DMS153 (cell line): Measurements from ENCODE around the gene A2M.

Experiments
- DNase-seq: peaks from one replicate; lab custom pipeline; 2025; lab: John Stamatoyannopoulos, UW

A2M gene

GRCh38 chr12:9072481-9073038 lies 43.2 kb downstream of the A2M start:
- DNase-seq = no peak

GRCh38 chr12:9071969-9072368 lies 43.8 kb downstream of the A2M start:
- DNase-seq = no peak

GRCh38 chr12:9071518-9071917 lies 44.2 kb downstream of the A2M start:
- no peak for DNase-seq

- no peak for DNase-seq
These were observed 45.4 kb downstream of the A2M start for GRCh38 chr12:9070351-9070750.

DNA sequence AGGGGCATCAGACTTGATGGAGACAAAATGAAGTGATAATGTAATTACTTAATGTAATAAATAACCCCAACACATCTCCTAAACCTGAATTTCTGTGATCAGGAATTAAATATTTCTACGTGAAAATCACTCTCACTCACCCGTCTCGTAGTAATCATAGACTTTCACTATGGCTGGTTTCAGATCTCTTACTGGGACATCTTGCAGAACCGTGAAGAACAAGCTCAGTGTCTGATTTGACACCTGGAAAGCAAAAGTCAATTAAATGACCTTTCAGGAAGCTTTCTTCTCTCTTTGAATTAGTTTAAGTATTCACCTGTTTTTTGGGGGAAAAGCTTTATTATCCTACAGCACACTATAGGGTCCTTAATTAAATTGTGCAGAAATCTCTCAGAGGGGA lies 47.1 kb downstream of the A2M start:
- DNase-seq = no peak

DNA sequence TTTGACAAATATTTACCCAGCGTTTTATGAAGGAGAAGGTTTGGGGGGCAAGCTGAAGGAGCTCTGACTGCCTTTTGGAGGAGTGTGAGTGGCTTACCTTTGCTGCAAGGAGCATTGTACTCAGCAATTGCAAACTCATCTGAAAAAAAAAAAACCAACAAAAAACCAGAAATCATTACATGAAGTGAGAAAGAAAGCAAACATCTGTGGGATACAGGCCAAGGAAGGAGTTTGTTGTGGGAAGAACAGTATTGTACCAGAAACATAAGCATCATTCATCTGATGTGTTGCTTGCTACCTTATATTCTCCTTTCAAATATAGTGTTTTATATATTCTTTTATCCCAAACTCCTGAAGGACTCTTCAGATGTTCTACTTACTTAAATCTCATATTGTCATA lies 47.6 kb downstream of the A2M start:
- DNase-seq = no peak

DNA sequence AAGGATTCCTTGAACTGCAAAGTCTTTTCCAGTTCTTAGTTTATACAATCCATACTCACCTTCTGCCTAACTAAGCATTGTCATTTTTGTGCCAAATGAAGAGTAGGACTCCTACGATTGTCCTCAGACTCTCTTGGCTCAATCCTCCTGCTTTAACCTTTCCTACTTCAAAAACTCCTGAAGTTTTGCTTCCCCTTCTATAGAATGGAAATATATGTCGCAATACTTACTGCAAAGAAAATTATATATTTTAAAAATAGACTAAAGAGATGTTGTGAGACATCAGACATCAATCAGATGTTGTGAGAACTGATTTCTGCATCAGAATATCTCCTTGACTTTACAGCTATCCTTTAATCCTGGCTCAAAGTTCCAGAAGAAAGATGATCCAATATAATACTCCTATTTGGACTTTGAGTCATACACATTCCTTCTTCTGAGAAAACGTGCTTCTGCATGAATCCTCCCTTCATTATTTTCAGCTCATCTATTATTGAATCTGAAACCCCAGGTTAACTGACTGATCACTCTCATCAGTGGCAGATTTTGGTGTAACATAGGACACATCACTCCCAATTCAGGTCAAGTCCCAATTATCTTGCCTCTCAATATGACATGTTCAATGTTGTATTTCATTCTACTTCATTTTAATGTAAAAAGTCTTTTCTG lies 48.8 kb downstream of the A2M start:
- DNase-seq = no peak

DNA sequence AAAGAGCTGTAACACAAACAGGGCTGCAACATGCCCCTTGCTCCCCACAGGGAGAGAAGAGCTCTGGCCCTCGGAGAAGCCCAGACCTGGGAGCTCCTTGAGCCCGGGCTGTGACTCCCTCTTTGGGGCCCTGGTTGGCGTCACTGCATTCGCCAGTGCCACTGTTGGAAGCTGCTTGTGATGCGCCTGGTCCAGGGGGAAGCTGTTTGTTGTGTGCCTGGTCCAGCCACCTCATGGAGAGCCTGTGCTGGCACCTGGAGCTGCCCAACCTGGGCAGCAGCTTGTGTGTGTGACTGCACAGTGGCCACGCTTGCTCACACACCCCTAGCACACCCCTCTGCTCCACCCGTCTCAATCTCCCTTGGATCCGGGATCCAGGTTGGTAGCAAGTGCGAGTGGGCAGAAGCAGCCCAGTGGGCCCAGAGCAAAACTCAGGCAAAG lies 49.5 kb downstream of the A2M start:
- DNase-seq = no peak

- DNase-seq = no peak
These were observed 50.2 kb downstream of the A2M start for GRCh38 chr12:9065607-9065856.

DNA sequence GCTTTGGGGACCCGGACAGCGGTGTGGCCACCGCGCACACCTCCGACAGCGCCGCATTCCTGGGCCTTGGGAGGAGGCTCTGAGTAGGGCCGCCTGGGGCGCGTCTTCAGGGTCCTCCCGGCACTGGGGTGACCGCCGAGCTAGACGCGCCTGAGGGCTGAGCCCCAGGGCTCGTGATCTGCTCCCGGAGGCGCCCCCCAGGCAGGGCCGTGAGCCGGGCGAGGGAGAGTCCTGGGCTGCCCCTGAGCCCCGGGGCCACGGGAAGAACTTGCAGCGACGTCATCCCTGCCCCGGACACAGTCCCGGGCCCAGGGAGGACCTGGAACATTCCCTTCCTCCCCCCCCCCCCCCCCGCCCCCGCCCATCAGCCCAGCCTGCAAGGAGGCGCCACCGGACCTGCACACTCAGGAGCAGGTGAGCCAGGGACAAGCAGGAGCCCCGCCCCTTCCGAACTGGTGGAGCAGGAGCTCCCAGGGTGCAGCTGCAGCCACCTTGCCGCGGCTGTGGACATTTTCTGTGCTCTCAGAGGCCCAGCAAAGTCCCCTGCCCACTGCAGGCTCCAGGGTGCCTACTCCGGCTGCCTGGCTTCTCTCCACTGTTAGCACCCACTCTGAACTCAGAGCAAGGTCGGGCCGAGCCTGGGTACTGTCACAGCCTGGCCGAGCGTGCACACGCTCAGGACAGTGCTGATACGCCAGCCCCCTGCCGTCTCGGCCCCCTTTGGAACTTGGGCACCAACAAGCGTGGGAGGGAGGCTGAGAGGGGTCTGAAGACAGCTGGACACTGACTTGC lies 50.7 kb downstream of the A2M start:
- no peak for DNase-seq

DNA sequence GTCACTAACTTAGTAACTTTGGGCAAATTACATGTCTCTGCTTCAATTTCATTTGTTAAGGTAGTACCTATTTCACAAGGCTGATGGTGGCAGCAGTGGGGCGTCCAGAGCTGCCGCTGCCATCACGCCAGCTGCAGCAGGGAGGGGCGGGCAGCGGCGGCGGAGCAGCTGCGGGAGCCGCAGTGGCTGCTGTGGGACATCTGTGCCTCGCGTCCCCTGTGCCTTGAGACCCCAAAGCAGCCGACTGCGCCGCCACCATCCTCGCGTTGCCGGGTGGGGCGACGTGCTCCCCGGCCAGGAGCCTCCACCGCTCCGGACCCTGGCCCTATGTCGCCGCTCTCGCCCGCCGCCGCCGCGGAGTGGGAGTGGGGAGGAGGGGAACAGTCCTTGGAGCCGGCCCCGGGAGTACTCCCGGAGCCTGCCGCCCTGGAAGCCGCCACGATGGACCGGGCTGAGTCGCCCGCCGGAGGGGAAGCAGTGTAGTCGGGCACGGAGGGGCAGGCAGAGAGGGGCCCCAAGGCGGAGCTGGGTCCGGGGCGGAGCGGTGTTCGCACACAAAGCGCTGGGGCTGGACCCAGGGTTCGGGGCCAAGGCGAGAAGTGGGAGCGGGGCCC lies 51.4 kb downstream of the A2M start:
- DNase-seq = no peak

DNA sequence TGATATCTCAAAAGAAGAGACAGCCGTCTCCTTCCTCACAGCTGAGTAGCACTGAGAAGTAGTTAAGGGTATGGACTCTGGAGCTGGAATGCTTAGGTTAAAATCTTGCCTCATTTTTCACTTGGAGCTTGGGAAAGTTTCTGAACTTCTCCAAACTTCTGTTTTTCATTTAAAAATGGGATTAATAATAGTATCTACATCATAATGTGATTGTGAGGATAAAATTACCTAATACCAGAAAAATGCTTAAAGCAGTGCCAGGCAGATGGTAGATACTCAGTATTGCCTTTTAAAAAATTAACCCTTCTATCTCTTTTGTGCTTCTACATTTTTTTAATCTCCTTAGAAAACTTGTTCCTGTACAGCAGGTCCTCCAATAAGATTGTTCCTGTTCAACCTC lies 63.1 kb downstream of the A2M start:
- DNase-seq = no peak

- no peak for DNase-seq
These were observed 64.6 kb downstream of the A2M start for GRCh38 chr12:9051158-9051550.

GRCh38 chr12:9050521-9051157 lies 65.1 kb downstream of the A2M start:
- DNase-seq = no peak

DNA sequence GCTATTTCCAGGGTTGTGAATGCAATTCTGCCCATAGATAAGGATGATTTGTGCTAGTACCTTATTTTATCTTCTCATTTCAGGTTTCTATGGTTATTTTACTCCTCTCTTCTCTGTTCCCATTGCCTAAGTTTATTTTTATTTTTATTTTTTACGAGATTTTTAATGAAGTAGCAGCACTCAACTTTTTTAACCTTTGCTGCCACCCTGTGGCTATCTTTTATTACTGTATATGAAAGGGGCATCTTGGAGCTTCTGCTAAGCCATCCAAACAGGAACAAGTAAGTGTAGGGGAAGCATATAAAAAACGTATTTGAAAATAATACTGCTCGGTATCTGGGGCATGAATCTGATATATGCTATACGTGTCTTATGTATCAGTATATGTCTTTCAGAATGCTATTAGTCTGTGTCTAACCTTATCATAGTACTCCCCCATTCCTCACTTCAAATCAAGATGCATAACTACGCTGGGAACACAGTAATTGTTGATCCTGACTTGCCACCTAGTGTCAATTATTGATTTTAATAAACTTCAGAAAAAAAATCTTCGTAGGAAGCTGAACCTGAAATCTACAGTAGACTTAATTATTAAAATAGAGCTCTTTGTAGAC lies 66.1 kb downstream of the A2M start:
- no peak for DNase-seq

GRCh38 chr12:9048930-9049329 lies 66.8 kb downstream of the A2M start:
- no peak for DNase-seq

GRCh38 chr12:9047105-9047504 lies 68.6 kb downstream of the A2M start:
- DNase-seq = no peak

GRCh38 chr12:9043766-9044165 lies 72.0 kb downstream of the A2M start:
- no peak for DNase-seq

DNA sequence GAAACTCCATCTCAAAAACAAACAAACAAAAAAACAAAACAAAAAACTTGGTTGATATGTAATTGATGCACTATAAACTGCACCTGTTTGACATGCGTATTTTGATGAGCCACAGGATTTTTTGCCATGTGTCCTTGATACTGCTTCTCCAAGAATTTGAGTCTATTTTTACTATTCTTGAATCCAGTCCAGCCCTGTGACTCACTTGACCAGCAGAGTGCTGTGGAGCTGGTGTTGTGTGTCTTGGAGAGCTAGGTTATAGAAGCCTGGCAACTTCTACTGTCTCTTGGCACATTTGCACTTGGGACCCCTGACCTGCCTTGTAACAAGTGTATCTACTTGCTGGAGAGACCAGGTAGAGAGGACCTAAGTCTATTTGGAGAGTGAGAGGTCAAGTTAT lies 74.4 kb downstream of the A2M start:
- DNase-seq = no peak

DNA sequence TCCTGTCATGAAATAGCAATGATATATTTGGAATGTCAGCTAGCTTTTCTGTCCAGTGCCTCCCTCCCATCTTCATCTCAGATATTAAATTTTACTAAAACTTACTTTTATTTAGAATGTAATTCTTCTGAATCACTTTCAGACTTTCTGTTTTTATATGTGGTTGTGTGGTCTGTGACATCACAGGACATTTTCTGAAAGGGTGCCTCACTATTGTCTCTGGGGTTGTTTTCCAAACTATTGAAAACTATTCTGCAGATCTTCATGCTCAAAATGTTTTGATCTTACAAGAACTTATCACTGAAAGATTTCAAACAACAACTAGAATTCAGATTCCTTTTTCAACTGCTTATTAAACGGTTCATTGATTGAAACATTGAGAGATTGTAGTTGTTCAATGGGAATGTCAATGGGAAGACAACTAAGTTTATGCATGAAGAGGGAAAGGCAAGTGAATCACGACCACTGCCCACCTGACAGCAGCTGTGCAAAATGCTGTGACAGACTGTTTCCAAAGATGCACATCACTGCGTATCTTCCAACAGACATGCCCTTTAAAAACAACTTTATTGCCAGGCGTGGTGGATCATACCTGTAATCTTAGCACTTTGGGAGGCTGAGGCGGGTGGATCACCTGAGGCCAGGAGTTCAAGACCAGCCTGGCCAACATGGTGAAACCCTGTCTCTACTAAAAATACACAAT lies 75.1 kb downstream of the A2M start:
- DNase-seq = no peak

- peak; percentile 7 for DNase-seq
These were observed 76.2 kb downstream of the A2M start for GRCh38 chr12:9039397-9039977.
